GM12801 (cell line): ENCODE data around the gene GPR15.

Experiments
- CTCF ChIP-seq: IDR thresholded peaks from one replicate; pipeline ENCODE4 v1.5.1; 2011; ENCODE audit warnings: control low read depth; ENCODE audit not compliant: insufficient read length; ENCODE audit errors: extremely low read depth

GPR15 gene

GRCh38 chr3:98521897-98522543, 9.8 kb upstream of the GPR15 start:
- no peak for TF ChIP-seq CTCF

DNA sequence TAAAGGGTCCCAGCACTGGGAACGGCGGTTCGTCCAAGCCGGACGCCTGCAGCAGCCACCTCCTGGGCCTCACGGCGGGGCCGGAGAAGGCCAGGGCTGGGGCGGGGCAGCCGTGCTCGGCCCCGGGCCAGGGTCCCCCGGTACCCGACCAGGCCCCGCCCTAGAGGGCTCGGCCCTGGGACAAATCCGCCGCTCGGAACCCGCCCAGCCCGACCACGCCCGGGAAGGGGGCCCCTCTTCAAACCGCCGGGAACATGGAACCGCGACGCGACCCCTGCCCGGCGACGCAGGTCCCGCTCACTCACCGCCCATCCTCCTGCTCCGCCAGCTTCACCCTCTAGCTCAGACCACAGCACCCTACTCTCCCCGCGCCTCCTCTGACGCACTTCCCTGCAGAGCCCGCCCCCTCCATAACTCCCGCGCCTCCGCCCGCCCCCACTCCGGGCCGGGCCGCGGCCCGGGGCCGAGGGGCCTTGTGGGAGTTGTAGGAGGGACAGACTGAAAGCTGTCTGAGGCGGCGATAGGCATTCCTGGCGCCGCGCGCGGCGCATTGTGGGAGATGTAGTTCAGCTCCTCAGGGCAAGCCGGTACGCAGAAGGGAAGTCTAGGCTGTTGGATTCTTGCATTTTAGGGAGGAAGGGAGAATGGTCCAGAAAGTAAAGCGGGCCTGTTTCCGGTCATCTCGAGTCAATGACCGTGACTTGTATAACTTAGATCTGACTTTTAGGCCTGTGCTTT, 9.1 kb upstream of the GPR15 start, which contains the start of gene CLDND1:
Gene CLDND1, minus strand, starts transcription at position 359 of the 738 bp plus-strand sequence. CDS start 1,478 bp downstream, outside the sequence.
- no peak for TF ChIP-seq CTCF

DNA sequence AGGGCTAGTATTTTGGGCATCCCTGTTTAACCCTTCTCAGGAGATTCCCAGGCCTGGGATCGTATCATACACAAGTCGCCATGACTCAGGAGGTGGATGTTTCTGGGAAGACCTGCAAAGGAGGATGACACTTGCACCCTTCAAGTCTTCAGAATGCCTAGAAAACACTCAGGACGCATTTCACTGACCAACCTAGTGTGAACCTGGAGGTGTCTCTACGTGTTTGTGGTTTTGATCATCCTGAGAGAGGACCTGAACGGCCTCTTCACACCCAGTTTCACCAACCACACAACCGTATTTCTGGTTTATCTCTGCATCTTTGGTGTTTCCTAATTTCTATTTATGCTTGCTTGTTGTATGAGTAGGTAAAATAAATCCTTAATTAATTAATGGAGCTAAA, 6.3 kb upstream of the GPR15 start:
- TF ChIP-seq CTCF, result no peak

DNA sequence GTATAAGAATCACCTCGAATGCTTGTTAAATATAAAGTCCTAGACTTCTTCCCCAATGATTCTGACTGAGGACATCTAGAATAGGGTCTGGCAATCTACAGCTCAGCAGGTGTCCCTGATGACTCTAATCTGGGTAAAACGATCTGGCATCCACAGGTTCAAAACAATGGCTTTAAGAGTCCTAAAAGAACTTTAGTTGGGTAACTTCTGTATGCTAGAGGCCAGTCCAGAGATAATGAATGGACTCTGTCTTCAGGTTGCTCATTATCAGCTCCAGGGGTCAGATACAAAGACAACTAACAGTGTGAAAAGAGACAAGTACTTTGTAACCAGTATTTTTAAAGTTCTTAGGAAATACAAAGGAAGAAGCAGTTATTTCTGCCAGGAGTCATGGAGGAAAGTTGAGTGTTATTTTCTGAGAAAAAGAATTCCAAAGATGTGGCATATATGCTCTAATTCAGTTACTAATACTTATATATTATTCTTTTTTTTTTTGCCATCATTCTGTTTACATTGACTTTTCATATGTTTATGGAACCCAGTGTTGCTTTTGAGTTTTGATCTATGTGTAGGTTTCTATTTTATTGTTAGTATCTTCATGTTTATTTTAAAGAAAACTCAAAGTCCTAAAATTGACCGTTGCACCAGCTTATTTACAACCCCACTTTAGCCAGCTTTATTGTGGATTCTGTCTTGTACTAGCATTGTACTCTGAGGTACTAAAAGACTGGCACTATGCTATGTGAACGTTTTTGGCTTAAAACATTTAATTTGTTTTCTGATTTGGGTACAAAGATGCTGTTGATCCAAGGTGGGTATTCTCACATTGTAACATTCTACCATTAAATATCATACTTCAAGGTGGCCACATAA, 3.1 kb upstream of the GPR15 start:
- no peak for TF ChIP-seq CTCF

GRCh38 chr3:98529856-98530459, 1.8 kb upstream of the GPR15 start:
- TF ChIP-seq CTCF, result no peak

GRCh38 chr3:98530676-98531075, 1.1 kb upstream of the GPR15 start:
- TF ChIP-seq CTCF, result no peak

GRCh38 chr3:98532275-98532637, 478 bp downstream of the GPR15 start:
- no peak for TF ChIP-seq CTCF
